ENCODE measurements around the gene POLD1.

The POLD1 gene

GRCh38 chr19:50412419-50412818 lies 28.3 kb downstream of the POLD1 start:
- H3K27me3 ChIP-seq (replicated peaks; ENCODE audit: control insufficient read depth, insufficient read depth, low read length), result no peaks in the 10 kb centered on the region
- H3K36me3 ChIP-seq (ENCODE audit: control insufficient read depth, insufficient read depth, low read length), result peaks cover 13% of the 10 kb centered on the region
- no peak overlapping the region for H3K4me3 ChIP-seq (replicated peaks; ENCODE audit: low read depth, low read length)
- no peak for DNase-seq (ENCODE audit: extremely low read depth, insufficient read length)
- TF ChIP-seq CTCF (IDR thresholded peaks at IDR 0.05; ENCODE audit: insufficient read depth, low read length, poor library complexity, severe bottlenecking), result no peak

GRCh38 chr19:50413096-50413495 lies 28.9 kb downstream of the POLD1 start:
- Histone ChIP-seq H3K36me3 (ENCODE audit: control insufficient read depth, insufficient read depth, low read length) (peaks cover 13% of the 10 kb centered on the region), H3K4me3 (replicated peaks; ENCODE audit: low read depth, low read length) (no peak overlapping the region), H3K27me3 (replicated peaks; ENCODE audit: control insufficient read depth, insufficient read depth, low read length) (no peaks in the 10 kb centered on the region)
- no peak for DNase-seq (ENCODE audit: extremely low read depth, insufficient read length)
- no peak for TF ChIP-seq CTCF (IDR thresholded peaks at IDR 0.05; ENCODE audit: insufficient read depth, low read length, poor library complexity, severe bottlenecking)

GRCh38 chr19:50413531-50413930 lies 29.4 kb downstream of the POLD1 start:
- H3K36me3 ChIP-seq (ENCODE audit: control insufficient read depth, insufficient read depth, low read length), result peaks cover 13% of the 10 kb centered on the region
- H3K4me3 ChIP-seq (replicated peaks; ENCODE audit: low read depth, low read length), result no peak overlapping the region
- no peak for TF ChIP-seq CTCF (IDR thresholded peaks at IDR 0.05; ENCODE audit: insufficient read depth, low read length, poor library complexity, severe bottlenecking)
- no peaks in the 10 kb centered on the region for H3K27me3 ChIP-seq (replicated peaks; ENCODE audit: control insufficient read depth, insufficient read depth, low read length)
- no peak for DNase-seq (ENCODE audit: extremely low read depth, insufficient read length)

GRCh38 chr19:50414864-50415660 lies 30.9 kb downstream of the POLD1 start:
- H3K4me3 ChIP-seq (replicated peaks; ENCODE audit: low read depth, low read length), result peak overlapping the region; percentile 45
- DNase-seq (ENCODE audit: extremely low read depth, insufficient read length), result peak; percentile 91
- H3K27me3 ChIP-seq (replicated peaks; ENCODE audit: control insufficient read depth, insufficient read depth, low read length), result no peaks in the 10 kb centered on the region
- H3K36me3 ChIP-seq (ENCODE audit: control insufficient read depth, insufficient read depth, low read length), result peaks cover 3% of the 10 kb centered on the region; the same call in 1 of the 2 replicates
- TF ChIP-seq CTCF (IDR thresholded peaks at IDR 0.05; ENCODE audit: insufficient read depth, low read length, poor library complexity, severe bottlenecking), result peak; percentile 97

GRCh38 chr19:50415661-50416033 lies 31.5 kb downstream of the POLD1 start:
- DNase-seq (ENCODE audit: extremely low read depth, insufficient read length), result peak; percentile 92
- no peak for TF ChIP-seq CTCF (IDR thresholded peaks at IDR 0.05; ENCODE audit: insufficient read depth, low read length, poor library complexity, severe bottlenecking)
- Histone ChIP-seq H3K27me3 (replicated peaks; ENCODE audit: control insufficient read depth, insufficient read depth, low read length) (no peaks in the 10 kb centered on the region), H3K4me3 (replicated peaks; ENCODE audit: low read depth, low read length) (peak overlapping the region; percentile 45), H3K36me3 (ENCODE audit: control insufficient read depth, insufficient read depth, low read length) (peaks cover 1% of the 10 kb centered on the region; the same call in 1 of the 2 replicates)

Data from GM06990 (cell line).